ENCODE results near the gene EIF4G1.
A peak's percentile ranks its signal among the peaks of the same experiment; 100 is the strongest.

The EIF4G1 gene

DNA sequence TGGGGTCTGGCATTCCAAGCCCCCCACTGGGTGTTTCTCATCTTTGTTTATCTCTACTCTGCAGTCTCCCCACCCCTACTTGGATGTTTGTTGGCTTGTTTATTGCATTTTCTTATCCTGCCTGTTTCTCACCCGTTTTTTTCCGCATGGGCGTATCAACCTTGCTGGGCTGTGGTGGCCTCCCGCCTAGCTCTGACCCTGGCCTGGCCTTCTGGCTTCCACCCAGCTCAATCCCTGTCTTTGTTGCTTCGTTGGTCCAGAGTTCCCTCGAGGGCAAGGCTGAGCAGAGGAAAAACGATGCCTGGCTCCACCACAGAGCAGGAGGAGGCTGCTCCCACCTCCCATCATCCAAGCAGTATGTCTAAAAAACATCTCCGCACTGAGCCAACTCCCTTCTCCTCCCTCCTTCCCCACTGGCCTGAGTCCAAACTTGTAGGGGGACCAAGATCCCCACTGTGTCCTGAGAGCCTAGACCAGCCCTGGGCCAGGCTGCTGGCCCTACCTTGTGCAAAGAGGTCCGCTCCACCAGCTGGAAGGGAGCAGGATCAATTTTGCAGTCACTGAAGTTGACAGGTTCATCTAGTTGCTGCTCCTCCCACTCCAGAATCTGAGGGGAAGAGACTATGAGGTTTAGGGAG, 37.2 kb downstream of the EIF4G1 start:
- no peak for DNase-seq

DNA sequence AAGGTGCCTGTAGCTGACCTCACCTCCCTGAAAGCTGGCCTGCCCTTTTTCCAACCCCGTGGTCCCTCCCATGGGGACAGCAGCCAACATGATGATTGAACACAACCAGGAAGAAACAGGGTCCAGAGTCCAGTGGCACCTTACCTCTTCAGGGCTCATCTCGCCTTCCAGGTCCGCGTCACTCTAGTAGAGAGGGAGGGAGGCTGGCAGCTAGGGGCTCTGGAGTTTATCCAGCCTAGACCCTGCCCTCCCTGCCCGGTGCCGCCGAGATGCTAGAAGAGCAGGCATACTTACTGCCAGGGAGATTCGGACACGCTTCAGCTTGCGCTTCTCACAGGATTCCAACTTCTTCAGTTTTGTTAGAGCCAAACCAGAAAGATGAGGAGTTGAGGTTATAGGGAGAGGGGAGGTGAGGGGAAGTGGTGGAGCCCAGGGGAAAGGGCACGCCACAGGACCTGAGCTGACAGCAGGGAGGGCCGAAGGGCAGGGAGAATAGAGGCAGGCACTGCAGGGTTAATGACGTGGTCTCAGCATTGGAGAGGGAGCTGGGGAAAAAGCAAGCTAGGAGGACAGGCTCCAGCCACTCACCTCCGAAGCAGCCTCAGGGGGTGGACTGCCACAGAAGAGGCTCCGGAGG, 37.9 kb downstream of the EIF4G1 start:
- DNase-seq = no peak

- no peak for DNase-seq
Observed at GRCh38 chr3:184352897-184353545, 38.6 kb downstream of the EIF4G1 start.

GRCh38 chr3:184353546-184353941, 39.1 kb downstream of the EIF4G1 start:
- DNase-seq = no peak

- DNase-seq = peak; percentile 31
Observed at GRCh38 chr3:184354121-184354728, 39.8 kb downstream of the EIF4G1 start.

- DNase-seq = no peak
Observed at GRCh38 chr3:184354754-184355153, 40.3 kb downstream of the EIF4G1 start.

- DNase-seq = no peak
Observed at GRCh38 chr3:184355261-184356040, 41.0 kb downstream of the EIF4G1 start.

DNA sequence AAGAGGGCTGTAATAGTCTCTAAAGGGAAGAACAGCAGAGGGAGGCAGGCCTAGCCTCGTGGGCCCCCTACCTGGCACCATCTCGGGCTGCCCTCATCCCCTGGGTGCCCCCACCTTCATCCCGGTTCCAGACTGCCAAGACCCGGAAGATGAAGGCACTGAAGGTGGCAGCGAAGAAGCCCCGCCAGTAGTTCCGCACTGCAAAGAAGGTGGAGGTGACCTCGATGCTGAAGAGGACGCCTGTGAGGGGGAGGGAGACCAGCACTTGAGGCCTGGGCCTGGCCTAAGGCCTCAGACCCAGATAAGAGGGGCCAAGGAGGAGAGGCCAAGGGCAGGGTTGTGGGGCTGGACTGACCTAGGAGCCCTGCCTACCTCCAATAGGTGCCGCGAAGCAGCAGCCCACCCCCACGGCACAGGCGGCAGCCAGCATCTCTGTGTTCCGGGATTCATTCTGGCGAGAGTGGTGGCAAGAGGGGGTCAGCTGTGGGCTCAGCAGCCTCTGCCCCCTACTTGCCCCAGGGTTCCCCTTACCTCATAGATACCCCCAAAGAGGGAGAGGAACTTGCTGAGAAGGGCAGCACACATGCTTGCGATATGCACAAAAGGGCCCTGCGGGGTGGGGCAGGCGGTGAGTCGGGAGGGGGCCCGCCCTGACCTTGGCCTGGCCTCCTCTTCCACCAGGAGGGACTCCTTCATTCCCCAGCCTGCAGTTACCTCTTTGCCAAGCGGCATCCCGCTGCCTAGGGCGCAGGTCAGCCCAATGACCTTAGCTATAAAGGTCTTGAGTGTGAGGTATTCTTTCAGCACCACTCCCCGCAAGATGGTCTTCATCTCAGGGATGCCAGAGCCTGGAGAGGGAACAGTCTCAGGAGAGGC, 43.1 kb downstream of the EIF4G1 start:
- no peak for DNase-seq

- no peak for DNase-seq
Observed at GRCh38 chr3:184358124-184358767, 43.8 kb downstream of the EIF4G1 start.

DNA sequence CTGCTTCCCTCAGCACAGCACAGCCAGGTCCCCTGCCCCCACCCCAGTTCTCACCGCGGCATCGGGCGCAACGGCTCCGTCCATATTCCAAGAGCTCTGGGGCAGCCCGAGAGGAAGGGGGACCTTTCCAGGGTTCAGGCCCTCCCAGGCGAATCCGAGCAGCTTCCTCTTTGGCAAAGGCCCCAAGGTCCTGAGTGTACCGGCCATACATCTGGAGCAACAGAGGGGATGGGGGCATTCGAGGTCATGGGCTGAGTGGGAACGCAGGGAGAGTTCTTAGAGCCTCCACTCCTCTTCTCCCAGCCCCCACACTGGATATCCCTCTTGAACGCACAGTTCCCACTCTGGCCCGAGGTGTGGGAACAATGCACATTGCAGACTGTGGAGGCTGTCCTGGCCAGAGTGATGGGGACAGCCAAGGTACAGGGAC, 44.5 kb downstream of the EIF4G1 start:
- DNase-seq = no peak

DNA sequence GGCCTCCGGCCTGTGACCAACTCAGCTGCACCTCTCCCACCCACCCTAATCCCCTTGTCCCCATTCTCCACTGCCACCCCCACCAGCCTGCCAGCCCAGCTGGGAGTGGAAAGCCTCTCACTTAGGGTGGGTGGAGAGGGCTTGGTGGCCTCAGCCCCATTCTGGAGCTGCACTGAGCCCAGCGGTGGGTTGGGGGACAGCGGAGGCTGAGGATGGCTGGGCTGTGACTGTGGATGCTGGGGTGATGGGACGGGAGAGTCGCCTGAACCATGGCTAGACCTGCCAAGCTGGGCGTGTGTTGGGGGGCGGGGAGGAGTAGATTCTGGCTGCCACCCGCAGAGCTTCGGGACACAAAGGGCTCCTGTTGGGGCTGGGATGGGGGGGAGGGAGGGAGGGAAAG, 45.2 kb downstream of the EIF4G1 start:
- no peak for DNase-seq

- DNase-seq = no peak
Observed at GRCh38 chr3:184360070-184360928, 45.9 kb downstream of the EIF4G1 start.

- no peak for DNase-seq
Observed at GRCh38 chr3:184360929-184361531, 46.6 kb downstream of the EIF4G1 start.

DNA sequence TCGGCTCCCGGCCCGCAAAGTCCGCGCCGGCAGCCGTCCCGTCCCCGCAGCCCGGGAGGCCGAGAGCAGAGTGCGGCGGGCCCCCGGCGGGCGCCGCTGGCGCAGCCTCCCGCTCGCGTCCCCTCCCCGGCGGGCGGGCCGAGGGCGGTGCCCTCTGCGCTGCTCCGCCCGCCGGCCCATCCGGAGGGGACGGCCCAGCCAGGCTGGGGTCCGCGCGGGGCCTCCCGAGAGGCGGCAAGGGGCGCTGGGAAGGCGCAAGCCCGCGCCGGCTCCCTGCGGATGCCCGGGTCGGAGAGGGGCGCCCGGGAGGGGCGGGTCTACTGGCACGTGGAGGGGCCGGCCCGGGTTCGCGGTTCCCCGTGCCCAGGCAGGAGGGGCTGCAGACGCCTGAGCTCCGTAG, 47.1 kb downstream of the EIF4G1 start, which contains the start of the genes CLCN2 and POLR2H:
CLCN2 (minus strand) TSS at position 74 of the 400 bp plus-strand sequence. CDS start 126 bp downstream, outside the sequence.
POLR2H (plus strand) TSS at position 179 of the 400 bp plus-strand sequence. CDS start 1,783 bp downstream, outside the sequence.
- peak; percentile 67 for DNase-seq

DNA sequence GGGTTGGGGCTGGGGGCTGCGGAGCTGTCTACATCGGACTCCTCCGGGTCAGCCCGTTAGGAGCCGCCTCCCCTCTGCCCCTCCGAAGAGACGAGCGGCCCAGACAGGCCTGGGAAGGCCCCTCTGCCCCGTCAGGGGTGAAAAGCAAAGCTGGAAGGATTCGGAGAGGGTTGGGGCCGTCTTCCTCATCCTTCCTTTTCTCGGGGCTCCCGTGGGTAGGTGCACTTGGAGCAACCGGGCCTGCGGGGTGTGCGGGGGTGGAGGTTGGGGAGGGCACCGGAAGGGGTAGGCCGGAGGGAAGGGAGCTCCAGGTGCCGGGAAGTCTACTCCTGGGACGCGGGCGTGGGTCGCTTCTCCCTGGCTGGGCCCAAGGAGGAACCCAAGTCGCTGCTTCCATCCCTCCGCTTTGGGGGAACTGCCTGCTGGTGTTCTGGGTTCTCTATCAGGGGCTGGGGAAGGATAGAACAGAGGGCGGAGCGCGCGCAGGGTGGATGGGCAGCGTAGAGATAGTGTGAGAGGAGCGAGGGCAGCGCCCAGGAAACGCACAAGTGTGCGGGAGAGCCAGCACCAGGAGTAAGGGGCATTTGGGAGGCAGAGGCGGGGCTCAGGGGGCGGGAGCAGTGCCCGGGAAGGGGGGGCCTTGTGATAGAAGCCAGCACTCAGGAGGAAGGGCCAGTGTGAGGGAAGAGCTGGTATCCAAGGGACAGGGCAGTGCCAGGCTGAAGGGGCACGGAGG, 47.7 kb downstream of the EIF4G1 start:
- DNase-seq = no peak

- DNase-seq = peak; percentile 96
Observed at GRCh38 chr3:184362668-184363546, 48.5 kb downstream of the EIF4G1 start.

- peak; percentile 29 for DNase-seq
Observed at GRCh38 chr3:184366619-184367289, 52.3 kb downstream of the EIF4G1 start.
